ENCODE measurements around the gene FAM228B.
"Not testable (repeated sequence)": the region's sequence is repeated elsewhere in the genome, so short reads cannot be mapped to it uniquely, and the experiment has no call there.

FAM228B gene

GRCh38 chr2:24123195-24123921 lies at the start of gene FAM228B, which contains the start of gene PFN4:
Gene FAM228B, plus strand, starts transcription at chr2:24123469. Its CDS starts 893 bp downstream, at chr2:24124362.
Gene PFN4, minus strand, starts transcription at chr2:24123334. Its CDS starts 799 bp downstream, at chr2:24122535.
- DNase-seq (ENCODE audit: low read depth): peak; percentile 87

GRCh38 chr2:24073816-24074215 lies 49.5 kb upstream of the FAM228B start:
- no peak for DNase-seq (ENCODE audit: low read depth)

GRCh38 chr2:24075259-24075658 lies 48.0 kb upstream of the FAM228B start:
- no peak for DNase-seq (ENCODE audit: low read depth)

- peak; percentile 97 for DNase-seq (ENCODE audit: low read depth)
Observed at GRCh38 chr2:24075915-24076848, 47.1 kb upstream of the FAM228B start, which contains the start of gene SF3B6. Gene SF3B6, minus strand, starts transcription at chr2:24076326. Its CDS starts 97 bp downstream, at chr2:24076229.

- peak; percentile 11 for DNase-seq (ENCODE audit: low read depth)
Observed at GRCh38 chr2:24076849-24077534, 46.3 kb upstream of the FAM228B start.

GRCh38 chr2:24077535-24077877 lies 45.8 kb upstream of the FAM228B start:
- DNase-seq (ENCODE audit: low read depth): peak; percentile 7

- no peak for DNase-seq (ENCODE audit: low read depth)
Observed at GRCh38 chr2:24077879-24078278, 45.4 kb upstream of the FAM228B start.

- DNase-seq (ENCODE audit: low read depth): peak; percentile 60
Observed at GRCh38 chr2:24080701-24081100, 42.6 kb upstream of the FAM228B start.

- DNase-seq (ENCODE audit: low read depth): no peak
Observed at GRCh38 chr2:24082787-24083566, 40.3 kb upstream of the FAM228B start.

- DNase-seq (ENCODE audit: low read depth): peak; percentile 79
Observed at GRCh38 chr2:24083567-24084385, 39.5 kb upstream of the FAM228B start.

GRCh38 chr2:24084386-24085199 lies 38.7 kb upstream of the FAM228B start, which contains the start of gene TP53I3:
Gene TP53I3, minus strand, starts transcription at chr2:24084834. Its CDS starts 508 bp downstream, at chr2:24084326.
- peak; percentile 87 for DNase-seq (ENCODE audit: low read depth)

GRCh38 chr2:24085200-24085489 lies 38.1 kb upstream of the FAM228B start:
- no peak for DNase-seq (ENCODE audit: low read depth)

GRCh38 chr2:24086241-24086640 lies 37.0 kb upstream of the FAM228B start:
- DNase-seq (ENCODE audit: low read depth): no peak

GRCh38 chr2:24087032-24087431 lies 36.2 kb upstream of the FAM228B start:
- DNase-seq (ENCODE audit: low read depth): no peak

GRCh38 chr2:24088821-24089359 lies 34.4 kb upstream of the FAM228B start:
- no peak for DNase-seq (ENCODE audit: low read depth)

- not testable (repeated sequence) for DNase-seq (ENCODE audit: low read depth)
Observed at GRCh38 chr2:24093270-24093669, 30.0 kb upstream of the FAM228B start.

GRCh38 chr2:24095171-24095677 lies 28.0 kb upstream of the FAM228B start:
- not testable (repeated sequence) for DNase-seq (ENCODE audit: low read depth)

GRCh38 chr2:24100732-24101131 lies 22.5 kb upstream of the FAM228B start:
- DNase-seq (ENCODE audit: low read depth): not testable (repeated sequence)

GRCh38 chr2:24101992-24102391 lies 21.3 kb upstream of the FAM228B start:
- no peak for DNase-seq (ENCODE audit: low read depth)

Data from fibroblast of gingiva (primary cell).